NOMO-1 treated with DMSO at 0.1 percent for 48 hours (cell line): ENCODE results near the gene PIGX.
A peak's percentile ranks its signal among the peaks of the same experiment; 100 is the strongest.

Source experiments
- DNase-seq: peaks from one replicate; lab custom pipeline; 2025; ENCODE audit not compliant: unreplicated experiment; lab: John Stamatoyannopoulos, UW

PIGX gene

GRCh38 chr3:196754091-196754981 is 42.2 kb downstream of the PIGX start:
- DNase-seq = no peak

- DNase-seq = no peak
These were observed 44.6 kb downstream of the PIGX start for GRCh38 chr3:196756732-196757131.

- DNase-seq = no peak
These were observed 45.9 kb downstream of the PIGX start for GRCh38 chr3:196757876-196758739.

GRCh38 chr3:196763179-196763578 is 51.0 kb downstream of the PIGX start:
- no peak for DNase-seq

- no peak for DNase-seq
These were observed 53.3 kb downstream of the PIGX start for GRCh38 chr3:196765454-196765853.

GRCh38 chr3:196771067-196771466 is 58.9 kb downstream of the PIGX start:
- DNase-seq = no peak

GRCh38 chr3:196772102-196772501 is 59.9 kb downstream of the PIGX start:
- DNase-seq = no peak

- DNase-seq = no peak
These were observed 60.7 kb downstream of the PIGX start for GRCh38 chr3:196772897-196773296.

GRCh38 chr3:196774191-196774820 is 62.1 kb downstream of the PIGX start:
- DNase-seq = no peak

- DNase-seq = no peak
These were observed 62.8 kb downstream of the PIGX start for GRCh38 chr3:196774848-196775422.

- DNase-seq = peak; percentile 90
These were observed 63.8 kb downstream of the PIGX start for GRCh38 chr3:196775938-196776337.

GRCh38 chr3:196777836-196778235 is 65.7 kb downstream of the PIGX start:
- DNase-seq = no peak

- DNase-seq = no peak
These were observed 66.6 kb downstream of the PIGX start for GRCh38 chr3:196778755-196779154.

- DNase-seq = no peak
These were observed 70.3 kb downstream of the PIGX start for GRCh38 chr3:196782511-196782910.
